Nephron (organoid): Measurements from ENCODE around the gene PTPRG.
A peak's percentile ranks its signal among the peaks of the same experiment; 100 is the strongest.

Source experiments
- H3K27ac Mint-ChIP-seq, 3 experiments: 2 replicates each; pipeline ENCODE4 v1.8.0; 2020; ENCODE audit warnings: mixed read lengths in 3 of 3, mild to moderate bottlenecking in 2 of 3, moderate library complexity in 1 of 3
- H3K27me3 Mint-ChIP-seq: 2 replicates; pipeline ENCODE4 v1.8.0; 2021; ENCODE audit warnings: low read depth, mild to moderate bottlenecking, moderate library complexity, mixed read lengths
- H3K36me3 Mint-ChIP-seq: 2 replicates; pipeline ENCODE4 v1.8.0; 2020; ENCODE audit warnings: low read depth, mixed read lengths
- H3K4me1 Mint-ChIP-seq: 2 replicates; pipeline ENCODE4 v1.8.0; 2020; ENCODE audit warnings: mixed read lengths
- H3K4me3 Mint-ChIP-seq, 3 experiments: 2 replicates each; pipeline ENCODE4 v1.8.0; 2020; ENCODE audit warnings: mild to moderate bottlenecking in 3 of 3, mixed read lengths in 3 of 3, moderate library complexity in 2 of 3
- H3K9me3 Mint-ChIP-seq: 2 replicates; pipeline ENCODE4 v1.8.0; 2020; ENCODE audit warnings: mixed read lengths
- TF ChIP-seq, protein P1 (sequence below), 3 experiments: fragments of 200-600 bp; sonication (generic); IDR thresholded peaks; one replicate each; pipeline ENCODE4 v1.5.0; 2021; ENCODE audit warnings: antibody characterized with exemption in 3 of 3; ENCODE audit not compliant: unreplicated experiment in 3 of 3

The PTPRG gene

DNA sequence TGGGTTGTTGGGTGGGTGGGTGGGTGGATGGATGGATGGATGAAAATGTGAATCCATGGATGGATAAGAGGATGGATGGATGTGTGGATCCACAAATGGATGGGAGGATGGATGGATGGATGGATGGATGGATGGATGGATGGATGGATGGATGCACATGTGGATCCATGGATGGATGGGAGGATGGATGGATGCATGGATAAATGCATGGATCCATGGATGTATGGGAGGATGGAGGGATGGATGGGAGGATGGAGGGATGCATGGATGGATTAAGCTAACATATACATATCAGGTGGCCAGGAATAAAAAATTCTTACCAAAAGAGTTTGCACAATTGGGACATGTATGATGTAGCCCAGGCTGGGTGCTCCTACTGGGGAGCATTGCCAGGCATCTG is 616.7 kb downstream of the PTPRG start:
- no peak overlapping the region for H3K27ac Mint-ChIP-seq
- H3K4me3 Mint-ChIP-seq: no peak overlapping the region
- peaks cover 33% of the 10 kb centered on the region for H3K36me3 Mint-ChIP-seq
- H3K27me3 Mint-ChIP-seq: no peaks in the 10 kb centered on the region
- H3K4me1 Mint-ChIP-seq: no peaks in the 10 kb centered on the region
- TF ChIP-seq, protein P1, sequence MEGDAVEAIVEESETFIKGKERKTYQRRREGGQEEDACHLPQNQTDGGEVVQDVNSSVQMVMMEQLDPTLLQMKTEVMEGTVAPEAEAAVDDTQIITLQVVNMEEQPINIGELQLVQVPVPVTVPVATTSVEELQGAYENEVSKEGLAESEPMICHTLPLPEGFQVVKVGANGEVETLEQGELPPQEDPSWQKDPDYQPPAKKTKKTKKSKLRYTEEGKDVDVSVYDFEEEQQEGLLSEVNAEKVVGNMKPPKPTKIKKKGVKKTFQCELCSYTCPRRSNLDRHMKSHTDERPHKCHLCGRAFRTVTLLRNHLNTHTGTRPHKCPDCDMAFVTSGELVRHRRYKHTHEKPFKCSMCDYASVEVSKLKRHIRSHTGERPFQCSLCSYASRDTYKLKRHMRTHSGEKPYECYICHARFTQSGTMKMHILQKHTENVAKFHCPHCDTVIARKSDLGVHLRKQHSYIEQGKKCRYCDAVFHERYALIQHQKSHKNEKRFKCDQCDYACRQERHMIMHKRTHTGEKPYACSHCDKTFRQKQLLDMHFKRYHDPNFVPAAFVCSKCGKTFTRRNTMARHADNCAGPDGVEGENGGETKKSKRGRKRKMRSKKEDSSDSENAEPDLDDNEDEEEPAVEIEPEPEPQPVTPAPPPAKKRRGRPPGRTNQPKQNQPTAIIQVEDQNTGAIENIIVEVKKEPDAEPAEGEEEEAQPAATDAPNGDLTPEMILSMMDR (IDR thresholded peaks at IDR 0.05; ENCODE audit: unreplicated experiment in 3 of 3): no peak
- no peaks in the 10 kb centered on the region for H3K9me3 Mint-ChIP-seq

GRCh38 chr3:62178739-62179600 is 617.6 kb downstream of the PTPRG start:
- Mint-ChIP-seq H3K4me3 (no peak overlapping the region), H3K4me1 (no peaks in the 10 kb centered on the region), H3K9me3 (no peaks in the 10 kb centered on the region), H3K27me3 (no peaks in the 10 kb centered on the region), H3K27ac (no peak overlapping the region), H3K36me3 (peaks cover 25% of the 10 kb centered on the region)
- TF ChIP-seq, protein P1 (IDR thresholded peaks at IDR 0.05; ENCODE audit: unreplicated experiment in 3 of 3): no peak

GRCh38 chr3:62180514-62180913 is 619.1 kb downstream of the PTPRG start:
- H3K36me3 Mint-ChIP-seq: peaks cover 22% of the 10 kb centered on the region
- no peaks in the 10 kb centered on the region for H3K27me3 Mint-ChIP-seq
- H3K9me3 Mint-ChIP-seq: no peaks in the 10 kb centered on the region
- H3K4me3 Mint-ChIP-seq: no peak overlapping the region
- no peaks in the 10 kb centered on the region for H3K4me1 Mint-ChIP-seq
- H3K27ac Mint-ChIP-seq: no peak overlapping the region
- TF ChIP-seq, protein P1 (IDR thresholded peaks at IDR 0.05; ENCODE audit: unreplicated experiment in 3 of 3): no peak

- Mint-ChIP-seq H3K27me3 (no peaks in the 10 kb centered on the region), H3K4me3 (no peak overlapping the region), H3K36me3 (peaks cover 20% of the 10 kb centered on the region), H3K9me3 (no peaks in the 10 kb centered on the region), H3K27ac (no peak overlapping the region), H3K4me1 (no peaks in the 10 kb centered on the region)
- TF ChIP-seq, protein P1 (IDR thresholded peaks at IDR 0.05; ENCODE audit: unreplicated experiment in 3 of 3): no peak
These were observed 621.7 kb downstream of the PTPRG start for GRCh38 chr3:62183087-62183486.

- Mint-ChIP-seq H3K9me3 (no peaks in the 10 kb centered on the region), H3K27ac (no peak overlapping the region), H3K4me1 (no peaks in the 10 kb centered on the region), H3K4me3 (no peak overlapping the region), H3K36me3 (peaks cover 16% of the 10 kb centered on the region), H3K27me3 (no peaks in the 10 kb centered on the region)
- TF ChIP-seq, protein P1 (IDR thresholded peaks at IDR 0.05; ENCODE audit: unreplicated experiment in 3 of 3): no peak
These were observed 622.6 kb downstream of the PTPRG start for GRCh38 chr3:62183969-62184368.

GRCh38 chr3:62184559-62184958 is 623.2 kb downstream of the PTPRG start:
- TF ChIP-seq, protein P1 (IDR thresholded peaks at IDR 0.05; ENCODE audit: unreplicated experiment in 3 of 3): no peak
- Mint-ChIP-seq H3K9me3 (no peaks in the 10 kb centered on the region), H3K27me3 (no peaks in the 10 kb centered on the region), H3K4me1 (no peaks in the 10 kb centered on the region), H3K27ac (peak overlapping the region in 1 of 3 experiments; percentile 15), H3K36me3 (peaks cover 15% of the 10 kb centered on the region), H3K4me3 (no peak overlapping the region)
